ENCODE measurements around the gene TMUB2.
"Not testable (repeated sequence)": the region's sequence is repeated elsewhere in the genome, so short reads cannot be mapped to it uniquely, and the experiment has no call there.

TMUB2 gene

DNA sequence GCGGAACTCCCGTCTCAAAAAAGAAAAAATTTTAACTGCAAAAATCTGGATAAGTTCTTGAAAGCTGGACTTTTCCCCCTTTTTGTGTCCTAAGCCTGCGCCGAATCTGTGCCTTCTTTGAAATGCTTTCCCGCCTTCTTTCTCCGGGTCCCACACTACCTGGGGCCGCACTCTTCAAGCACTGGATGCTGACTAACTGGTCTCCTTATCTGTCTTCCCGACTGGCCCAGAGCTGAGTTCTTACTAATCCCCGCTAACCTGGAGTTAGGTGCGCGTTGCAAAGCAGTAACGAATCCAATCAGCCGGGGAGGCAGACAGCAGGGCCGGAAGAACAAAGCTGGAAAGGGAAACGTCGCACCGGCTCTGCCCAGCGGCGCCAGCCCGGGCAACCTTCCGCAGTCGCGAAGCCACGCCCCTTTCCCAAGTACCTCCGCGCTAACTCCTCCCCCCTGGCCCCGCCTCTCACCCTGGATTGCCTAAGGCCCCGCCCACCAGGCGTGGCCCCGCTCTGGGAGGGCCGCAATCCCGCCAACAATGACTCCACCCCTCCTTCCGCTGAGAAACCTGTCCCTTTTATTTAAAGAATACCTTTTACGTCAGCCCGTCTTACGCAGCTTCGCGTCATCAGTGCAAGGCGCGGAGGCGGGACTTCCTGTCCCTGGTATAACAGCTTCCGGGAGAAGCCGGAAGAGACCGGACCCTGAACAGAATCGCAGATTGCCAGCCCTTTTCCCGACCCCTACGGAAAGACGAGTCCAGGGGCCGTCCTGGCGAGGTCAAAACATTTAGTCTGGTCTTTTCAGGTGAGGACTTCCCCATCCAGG, at the start of gene TMUB2:
Gene TMUB2, plus strand, starts transcription at position 666 of the 824 bp plus-strand sequence. CDS start 737 bp downstream, outside the sequence.
- DNase-seq (ENCODE audit: low spot score) = peak; percentile 100

DNA sequence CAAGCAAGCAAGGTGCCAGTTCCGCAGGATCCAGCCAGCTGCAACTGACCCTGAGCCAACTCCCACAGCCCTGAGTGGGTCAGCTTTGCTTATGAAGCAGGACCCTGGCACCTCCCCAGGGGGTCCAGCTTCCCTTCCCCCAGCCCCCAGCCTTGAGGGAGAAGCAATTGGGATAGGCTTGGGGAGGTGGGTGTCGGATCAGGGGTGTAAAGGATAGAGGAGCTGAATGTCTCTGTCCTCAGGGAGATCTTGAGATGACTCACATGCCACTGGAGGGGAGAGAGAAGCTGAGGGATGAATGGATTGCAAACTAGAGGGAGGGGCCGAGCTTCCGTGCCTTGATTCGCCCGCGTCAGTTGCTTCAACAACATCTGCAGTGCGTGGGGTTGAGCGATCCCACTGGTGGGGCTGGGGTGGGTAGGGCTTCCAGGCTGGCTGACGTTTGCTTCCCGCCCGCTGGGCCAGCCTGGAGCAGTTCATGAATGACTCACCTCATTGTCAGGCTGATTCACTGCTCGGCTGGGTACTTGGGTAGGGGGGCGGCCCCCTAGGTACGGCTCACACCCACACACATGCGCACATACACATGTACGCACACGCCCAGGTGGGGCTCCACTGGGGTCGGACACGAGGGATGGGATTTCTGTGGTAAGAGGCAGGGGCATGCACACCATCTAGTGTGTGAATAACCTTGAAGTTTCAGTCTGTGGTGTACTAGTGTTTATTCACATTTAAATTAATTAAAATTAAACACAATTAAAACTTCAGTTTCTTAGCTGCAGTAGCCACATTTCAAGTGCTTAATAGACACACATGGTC, 48.7 kb upstream of the TMUB2 start:
- DNase-seq (ENCODE audit: low spot score) = peak; percentile 99

GRCh38 chr17:44143921-44144320, 42.9 kb upstream of the TMUB2 start:
- DNase-seq (ENCODE audit: low spot score) = peak; percentile 28

DNA sequence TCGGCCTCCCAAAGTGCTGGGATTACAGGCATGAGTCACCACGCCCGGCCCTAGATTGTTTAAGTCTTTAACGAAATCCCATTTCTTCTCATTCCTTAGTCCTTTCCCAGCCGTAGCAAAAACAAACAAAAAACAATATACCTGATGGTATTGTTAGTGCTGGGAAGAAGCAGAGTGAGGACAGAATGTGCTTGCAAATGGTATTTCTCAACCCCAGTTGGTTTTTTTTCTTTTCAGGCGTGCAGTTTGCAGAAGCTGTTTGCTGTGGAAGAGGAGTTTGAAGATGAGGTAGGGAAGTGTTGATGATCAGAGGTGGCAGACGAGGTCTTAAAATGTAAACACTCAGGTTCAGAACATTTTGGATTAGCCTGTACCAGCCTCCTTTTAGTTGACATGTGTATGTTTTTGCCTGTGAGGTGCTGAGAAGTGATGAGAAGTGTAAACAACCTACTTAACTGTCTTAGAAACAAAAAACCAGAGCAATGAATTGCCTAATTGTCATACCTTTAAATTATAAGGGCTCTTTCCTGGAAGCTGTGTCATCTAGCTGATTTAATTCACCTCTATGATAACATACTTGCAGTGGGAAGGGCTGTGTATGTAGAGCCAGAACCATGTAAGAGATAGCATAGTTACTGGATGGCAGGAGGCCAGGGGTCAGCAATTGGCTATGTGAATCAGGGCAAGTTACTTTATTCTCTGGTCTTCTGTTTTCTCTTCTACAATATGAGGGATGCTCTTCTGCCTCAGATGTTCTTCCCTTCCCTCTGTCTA, 41.6 kb upstream of the TMUB2 start:
- no peak for DNase-seq (ENCODE audit: low spot score)

GRCh38 chr17:44146375-44147346, 40.1 kb upstream of the TMUB2 start:
- DNase-seq (ENCODE audit: low spot score) = peak; percentile 27

GRCh38 chr17:44147812-44148211, 39.0 kb upstream of the TMUB2 start:
- no peak for DNase-seq (ENCODE audit: low spot score)

DNA sequence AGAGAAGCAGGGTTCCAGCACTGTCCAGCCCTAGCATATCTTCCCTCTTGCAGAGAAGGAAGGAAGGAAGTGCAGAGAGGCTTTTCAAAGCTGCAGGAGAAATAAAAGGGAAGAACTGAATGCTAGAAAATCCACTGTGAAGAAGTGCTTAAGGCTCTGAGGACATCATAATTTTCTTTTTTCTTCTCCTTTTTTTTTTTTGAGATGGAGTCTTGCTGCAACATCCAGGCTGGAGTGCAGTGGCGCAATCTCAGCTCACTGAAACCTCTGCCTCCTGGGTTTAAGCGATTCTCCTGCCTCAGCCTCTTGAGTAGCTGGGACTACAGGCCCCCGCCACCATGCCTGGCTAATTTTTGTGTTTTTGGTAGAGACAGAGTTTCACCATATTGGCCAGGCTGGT, 37.7 kb upstream of the TMUB2 start:
- not testable (repeated sequence) for DNase-seq (ENCODE audit: low spot score)

GRCh38 chr17:44149750-44150329, 36.9 kb upstream of the TMUB2 start:
- DNase-seq (ENCODE audit: low spot score) = no peak

DNA sequence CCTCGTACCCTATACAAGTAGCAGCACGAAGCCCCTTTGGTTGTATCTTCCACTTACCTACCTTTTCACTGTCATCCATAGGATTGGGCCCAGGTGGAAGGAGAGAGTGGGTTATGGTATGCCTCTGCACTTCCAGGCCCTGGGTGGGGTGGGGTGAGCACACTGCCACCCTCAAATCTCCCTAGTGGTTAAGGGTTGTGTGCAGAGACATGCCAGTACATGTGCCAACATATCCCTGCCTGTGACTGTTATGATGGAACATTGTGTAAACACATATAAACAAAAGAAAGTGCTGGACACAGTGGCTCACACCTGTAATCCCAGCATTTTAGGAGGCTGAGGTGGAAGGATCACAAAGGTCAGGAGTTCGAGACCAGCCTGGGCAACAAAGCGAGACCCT, 33.9 kb upstream of the TMUB2 start:
- DNase-seq (ENCODE audit: low spot score) = no peak

- no peak for DNase-seq (ENCODE audit: low spot score)
Observed at GRCh38 chr17:44155488-44155887, 31.3 kb upstream of the TMUB2 start.

DNA sequence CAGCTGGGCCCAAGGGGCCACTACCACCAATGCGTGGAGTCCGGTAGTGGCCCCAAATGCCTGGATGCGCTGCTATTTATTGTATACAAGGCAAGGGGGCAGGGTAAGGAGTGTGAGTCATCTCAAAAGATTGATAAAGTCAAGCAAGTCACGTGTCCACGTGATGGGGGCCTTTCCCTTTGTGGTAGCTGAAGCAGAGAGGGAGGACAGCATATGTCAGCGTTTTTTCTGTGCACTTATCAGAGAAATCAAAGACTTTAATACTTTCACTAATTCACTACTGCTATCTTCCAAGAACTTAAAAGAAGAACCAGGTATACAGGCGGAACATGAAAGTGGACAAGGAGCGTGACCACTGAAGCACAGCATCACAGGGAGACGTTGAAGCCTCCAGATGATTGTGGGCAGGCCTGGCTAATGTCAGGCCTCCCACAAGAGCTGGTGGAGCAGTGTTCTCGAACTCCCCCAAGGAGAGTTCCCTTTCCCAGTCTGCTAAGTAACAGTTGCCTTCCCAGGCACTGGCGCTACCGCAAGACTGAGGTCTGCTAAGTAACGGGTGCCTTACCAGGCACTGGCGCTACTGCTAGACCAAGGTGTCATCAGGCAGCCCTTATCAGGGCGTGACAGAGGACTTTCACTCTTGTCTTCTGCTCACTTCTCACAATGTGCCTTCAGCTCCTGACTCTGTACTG, 27.1 kb upstream of the TMUB2 start:
- no peak for DNase-seq (ENCODE audit: low spot score)

DNA sequence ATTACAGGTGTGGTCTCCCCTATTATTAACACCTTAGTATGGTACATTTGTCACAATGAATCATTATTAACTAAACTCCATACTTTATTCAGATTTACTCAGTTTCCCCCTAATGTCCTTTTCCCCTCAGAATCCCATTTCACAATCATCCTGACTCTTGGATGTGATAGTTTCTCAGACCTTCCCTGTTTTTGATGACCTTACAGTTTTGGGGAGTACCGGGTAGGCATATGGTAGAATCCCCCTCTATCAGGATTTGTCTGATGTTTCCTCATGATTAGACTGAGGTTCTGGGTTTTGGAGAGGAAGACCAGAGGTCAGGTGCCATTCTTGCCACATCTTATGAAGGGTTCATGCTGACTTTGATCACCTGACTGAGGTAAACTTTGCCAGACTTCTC, 22.3 kb upstream of the TMUB2 start:
- no peak for DNase-seq (ENCODE audit: low spot score)

DNA sequence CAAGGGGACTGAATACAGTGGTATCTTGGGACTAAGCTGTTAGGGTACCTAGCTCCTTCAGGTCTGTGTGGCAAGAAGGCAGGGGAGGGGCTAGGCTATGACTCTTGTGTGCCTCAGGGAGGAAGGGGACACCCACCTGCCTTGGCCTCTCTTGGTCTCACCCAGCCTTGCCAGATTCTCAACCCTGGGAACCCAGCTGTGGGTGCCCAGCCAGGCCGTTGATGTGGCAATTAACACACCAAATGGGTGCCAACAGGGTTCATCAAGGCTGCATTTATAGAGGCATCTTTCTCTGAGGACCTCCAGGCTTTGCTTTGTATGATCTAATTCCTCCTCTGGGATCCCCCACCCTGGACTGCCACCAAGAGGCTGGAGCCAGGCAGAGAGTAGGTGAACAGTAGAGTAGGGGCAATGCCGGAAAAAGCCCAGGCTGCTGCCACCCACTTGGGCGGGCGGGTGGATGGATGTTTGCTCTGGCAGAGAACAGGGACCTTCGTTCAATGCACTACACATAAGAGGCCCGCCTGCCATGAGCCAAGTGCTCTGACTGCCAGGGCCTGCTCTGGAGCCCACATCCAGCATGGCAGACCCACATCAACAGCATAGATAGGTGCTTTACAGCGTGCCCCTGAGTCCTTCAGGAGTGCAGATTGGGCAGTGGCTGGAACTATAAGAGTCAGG, 19.5 kb upstream of the TMUB2 start:
- no peak for DNase-seq (ENCODE audit: low spot score)

DNA sequence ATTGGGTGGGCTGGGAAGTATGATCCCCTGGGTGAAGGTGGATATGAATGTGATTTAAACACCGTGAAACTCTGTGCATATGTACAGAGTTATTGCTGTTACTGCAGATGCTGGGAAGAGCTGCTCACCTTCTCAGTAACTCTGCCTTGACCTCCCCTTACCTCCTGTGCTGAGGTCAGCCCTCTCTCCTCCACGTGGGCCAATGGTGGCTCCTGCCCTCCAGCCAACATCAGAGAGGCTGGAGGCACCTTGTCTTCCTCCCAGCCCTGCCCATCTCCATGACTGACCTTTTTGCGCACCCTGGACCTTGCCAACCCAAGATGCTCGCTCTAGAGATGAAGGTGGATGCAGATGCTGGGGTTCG, 16.7 kb upstream of the TMUB2 start:
- DNase-seq (ENCODE audit: low spot score) = no peak

DNA sequence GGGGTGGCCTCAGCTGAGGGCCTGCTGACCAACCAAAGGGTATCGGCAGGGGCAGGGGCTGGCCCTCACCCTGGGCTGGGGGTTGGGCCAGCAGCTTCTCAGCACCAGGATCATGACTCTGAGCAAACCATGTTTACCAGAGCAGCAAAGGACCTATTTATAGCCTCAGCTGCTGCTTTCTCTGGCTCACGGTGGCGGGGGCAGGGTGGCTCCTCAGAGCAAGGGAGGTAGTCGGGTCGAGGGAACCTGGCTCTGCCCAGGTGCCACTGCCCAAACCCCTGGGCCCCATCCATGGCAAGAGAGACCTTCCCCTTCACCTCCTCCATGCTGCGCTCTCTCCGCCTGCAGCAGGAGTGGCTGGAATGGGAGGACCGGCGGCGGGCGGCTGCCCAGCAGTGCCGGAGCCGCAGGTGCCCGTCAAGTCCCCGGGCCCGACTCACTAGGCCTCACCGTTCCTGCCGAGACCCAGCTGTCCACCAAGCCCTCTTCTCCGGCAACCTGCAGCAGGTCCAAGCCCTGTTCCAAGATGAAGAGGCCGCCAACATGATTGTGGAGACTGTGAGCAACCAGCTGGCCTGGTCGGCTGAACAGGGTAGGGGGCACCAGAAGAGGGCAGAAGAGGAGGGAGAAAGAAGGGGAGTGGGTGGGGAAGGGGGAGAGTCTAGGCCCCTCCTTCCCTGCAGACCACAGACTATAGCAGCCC, 16.1 kb upstream of the TMUB2 start, which contains the start of gene ASB16:
Gene ASB16, plus strand, starts transcription at position 206 of the 703 bp plus-strand sequence. Its CDS starts 86 bp downstream, at position 292.
- peak; percentile 28 for DNase-seq (ENCODE audit: low spot score)

DNA sequence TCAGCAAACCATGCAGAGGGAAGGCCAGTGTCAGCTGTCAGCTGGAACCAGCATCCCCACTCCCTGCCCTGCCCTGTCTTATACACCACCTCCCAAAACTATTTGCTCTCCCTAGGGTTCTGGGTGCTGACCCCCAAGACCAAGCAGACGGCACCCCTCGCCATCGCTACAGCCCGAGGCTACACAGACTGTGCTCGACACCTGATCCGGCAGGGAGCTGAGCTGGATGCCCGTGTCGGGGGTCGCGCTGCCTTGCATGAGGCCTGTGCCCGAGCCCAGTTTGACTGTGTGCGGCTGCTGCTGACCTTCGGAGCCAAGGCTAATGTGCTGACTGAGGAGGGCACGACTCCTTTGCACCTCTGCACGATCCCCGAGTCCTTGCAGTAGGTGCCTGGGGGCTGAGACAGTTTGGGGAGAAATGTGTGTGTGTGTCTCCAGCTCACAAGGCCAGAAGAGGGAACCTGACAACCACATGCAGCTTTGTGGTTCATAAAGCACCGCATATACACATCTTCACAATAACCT, 14.8 kb upstream of the TMUB2 start:
- DNase-seq (ENCODE audit: low spot score) = no peak

DNA sequence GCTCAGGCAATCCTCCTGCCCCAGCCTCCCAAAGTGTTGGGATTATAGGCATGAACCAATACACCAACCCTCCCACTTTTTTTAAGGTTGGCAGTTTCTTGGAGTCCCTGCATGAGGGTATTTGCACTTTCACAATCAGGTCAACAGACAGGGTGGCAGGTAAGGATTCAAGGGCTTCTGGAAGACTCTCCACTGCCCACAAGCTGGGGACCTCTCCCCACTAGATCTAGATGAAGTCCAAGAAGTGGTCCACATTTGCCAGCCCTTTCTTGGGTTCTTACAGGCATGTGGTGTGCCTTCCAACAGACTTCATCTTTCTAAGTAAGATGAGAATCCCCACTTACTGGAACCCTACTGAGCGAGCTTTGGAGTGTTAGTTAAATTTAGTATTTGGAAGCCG, 12.3 kb upstream of the TMUB2 start:
- no peak for DNase-seq (ENCODE audit: low spot score)

DNA sequence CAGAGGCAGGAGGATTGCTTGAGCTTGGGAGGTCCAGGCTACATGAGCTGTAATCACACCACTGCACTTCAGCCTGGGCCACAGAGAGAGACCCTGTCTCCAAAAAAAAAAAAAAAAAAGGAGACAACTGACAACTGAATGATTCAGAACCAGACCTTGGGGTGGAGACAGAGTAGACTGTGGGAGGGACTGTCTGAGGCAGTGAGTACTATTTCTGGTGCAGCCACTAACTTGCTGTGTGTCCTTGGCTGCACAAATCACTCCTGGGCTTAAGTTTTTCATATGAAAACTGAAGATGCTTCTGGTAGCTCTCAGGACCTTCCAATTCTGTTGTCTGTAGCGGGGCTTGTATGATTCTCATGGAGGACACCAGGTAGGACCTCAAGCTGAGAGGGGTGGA, 10.5 kb upstream of the TMUB2 start:
- DNase-seq (ENCODE audit: low spot score) = no peak
